ENCODE measurements around the gene BAHCC1. TPM values are rescaled to one million over a fixed set of nuclear protein-coding genes. Genes with fewer than 3 reads are reported as not detected.

BAHCC1 gene
- total RNA-seq, 1 experiment from 2014 or later, result 3.1 TPM

GRCh38 chr17:81411305-81411704, 16.0 kb downstream of the BAHCC1 start:
- Mint-ChIP-seq H3K36me3 (ENCODE audit: insufficient read depth in 1 of 3, low read depth in 3 of 3) (no peaks in the 10 kb centered on the region), H3K27me3 (ENCODE audit: low read depth) (peaks cover 28% of the 10 kb centered on the region), H3K27ac (no peak overlapping the region; a peak in 1 of 7 replicates), H3K4me1 (peaks cover 4 to 12% of the 10 kb centered on the region in 2 experiments; a peak in 3 of 4 replicates), H3K9me3 (no peaks in the 10 kb centered on the region; a peak in 1 of 5 replicates), H3K4me3 (no peak overlapping the region)
- Histone ChIP-seq H3K4me1 (ENCODE audit: insufficient read depth, low read length) (no peaks in the 10 kb centered on the region), H4K5ac (ENCODE audit: insufficient read length, low read depth, low read length) (no peak overlapping the region), H2BK12ac (ENCODE audit: insufficient read length, low read depth, low read length) (no peak overlapping the region), H2AK5ac (ENCODE audit: insufficient read length, low read length) (no peak overlapping the region), H3K9me3 (ENCODE audit: control insufficient read depth, low read depth, low read length) (no peaks in the 10 kb centered on the region), H3K4me2 (ENCODE audit: insufficient read depth, insufficient read length, low read length) (no peak overlapping the region), H3K27me3 (ENCODE audit: insufficient read depth, low read length) (no peaks in the 10 kb centered on the region), H3K79me1 (ENCODE audit: insufficient read depth, low read depth, low read length, poor library complexity, severe bottlenecking) (no peaks in the 10 kb centered on the region), H3K79me2 (ENCODE audit: insufficient read depth, low read length) (no peaks in the 10 kb centered on the region), H3T11ph (ENCODE audit: low read length) (no peak overlapping the region), H3K56ac (ENCODE audit: insufficient read length, low read depth, low read length) (no peak overlapping the region), H2BK120ac (ENCODE audit: low read depth, low read length, poor library complexity, severe bottlenecking) (no peak overlapping the region), H3K14ac (ENCODE audit: insufficient read depth, low read length) (no peak overlapping the region; the same call in 1 of the 2 replicates), H3K4ac (ENCODE audit: low read depth, low read length) (no peak overlapping the region), H3K27ac (ENCODE audit: insufficient read length, low read depth, low read length) (no peak overlapping the region), H2BK5ac (ENCODE audit: insufficient read length, low read length) (no peak overlapping the region), H2BK20ac (ENCODE audit: low read depth, low read length, poor library complexity, severe bottlenecking) (no peak overlapping the region), H2BK15ac (ENCODE audit: low read depth, low read length) (no peak overlapping the region), H3K23ac (ENCODE audit: insufficient read length, low read depth, low read length) (no peak overlapping the region), H4K8ac (replicated peaks; ENCODE audit: insufficient read length, low read depth, low read length) (no peak overlapping the region), H2AFZ (ENCODE audit: low read length) (no peak overlapping the region), H3K18ac (ENCODE audit: insufficient read length, low read depth, low read length) (no peak overlapping the region), H3K23me2 (ENCODE audit: insufficient read length, low read depth, low read length, poor library complexity, severe bottlenecking) (no peaks in the 10 kb centered on the region), H3K9ac (ENCODE audit: extremely low read depth, insufficient read length, low read length) (no peak overlapping the region), H4K91ac (ENCODE audit: insufficient read length, low read depth, low read length) (no peak overlapping the region), H4K20me1 (ENCODE audit: control insufficient read depth, insufficient read depth, insufficient read length) (peaks cover 2% of the 10 kb centered on the region)
- TF ChIP-seq, protein P1, sequence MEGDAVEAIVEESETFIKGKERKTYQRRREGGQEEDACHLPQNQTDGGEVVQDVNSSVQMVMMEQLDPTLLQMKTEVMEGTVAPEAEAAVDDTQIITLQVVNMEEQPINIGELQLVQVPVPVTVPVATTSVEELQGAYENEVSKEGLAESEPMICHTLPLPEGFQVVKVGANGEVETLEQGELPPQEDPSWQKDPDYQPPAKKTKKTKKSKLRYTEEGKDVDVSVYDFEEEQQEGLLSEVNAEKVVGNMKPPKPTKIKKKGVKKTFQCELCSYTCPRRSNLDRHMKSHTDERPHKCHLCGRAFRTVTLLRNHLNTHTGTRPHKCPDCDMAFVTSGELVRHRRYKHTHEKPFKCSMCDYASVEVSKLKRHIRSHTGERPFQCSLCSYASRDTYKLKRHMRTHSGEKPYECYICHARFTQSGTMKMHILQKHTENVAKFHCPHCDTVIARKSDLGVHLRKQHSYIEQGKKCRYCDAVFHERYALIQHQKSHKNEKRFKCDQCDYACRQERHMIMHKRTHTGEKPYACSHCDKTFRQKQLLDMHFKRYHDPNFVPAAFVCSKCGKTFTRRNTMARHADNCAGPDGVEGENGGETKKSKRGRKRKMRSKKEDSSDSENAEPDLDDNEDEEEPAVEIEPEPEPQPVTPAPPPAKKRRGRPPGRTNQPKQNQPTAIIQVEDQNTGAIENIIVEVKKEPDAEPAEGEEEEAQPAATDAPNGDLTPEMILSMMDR (conservative IDR thresholded peaks at IDR 0.05), result no peak
- no peak for DNase-seq
- no CpG with 5 or more reads among the region's 8 CpGs for WGBS (ENCODE audit: extremely low coverage, insufficient read length, low lambda C conversion rate)
